Measurements from ENCODE around the gene ZNF674. TPM values are rescaled to one million over a fixed set of nuclear protein-coding genes. Genes with fewer than 3 reads are reported as not detected.
"Not testable (repeated sequence)": the region's sequence is repeated elsewhere in the genome, so short reads cannot be mapped to it uniquely, and the experiment has no call there.

ZNF674 gene
- total RNA-seq, 1 donor from 2014 or later, result 8.5 TPM

- no peak for DNase-seq (ENCODE audit: low spot score)
These were observed 24.4 kb upstream of the ZNF674 start for GRCh38 chrX:46569621-46570020.

GRCh38 chrX:46567388-46567787 is 22.2 kb upstream of the ZNF674 start:
- DNase-seq (ENCODE audit: low spot score), result no peak

GRCh38 chrX:46561824-46562657 is 16.8 kb upstream of the ZNF674 start:
- DNase-seq (ENCODE audit: low spot score), result no peak

GRCh38 chrX:46559062-46559461 is 13.8 kb upstream of the ZNF674 start:
- no peak for DNase-seq (ENCODE audit: low spot score)

GRCh38 chrX:46554942-46555341 is 9.7 kb upstream of the ZNF674 start:
- no peak for DNase-seq (ENCODE audit: low spot score)

- no peak for DNase-seq (ENCODE audit: low spot score)
These were observed 8.7 kb upstream of the ZNF674 start for GRCh38 chrX:46553935-46554334.

- no peak for DNase-seq (ENCODE audit: low spot score)
These were observed 6.4 kb upstream of the ZNF674 start for GRCh38 chrX:46551494-46552128.

GRCh38 chrX:46549914-46550313 is 4.7 kb upstream of the ZNF674 start:
- DNase-seq (ENCODE audit: low spot score), result no peak

- DNase-seq (ENCODE audit: low spot score), result no peak
These were observed 2.6 kb upstream of the ZNF674 start for GRCh38 chrX:46547857-46548256.

GRCh38 chrX:46544527-46544926 is 694 bp downstream of the ZNF674 start:
- not testable (repeated sequence) for DNase-seq (ENCODE audit: low spot score)

GRCh38 chrX:46543441-46543840 is 1.8 kb downstream of the ZNF674 start:
- no peak for DNase-seq (ENCODE audit: low spot score)

GRCh38 chrX:46531442-46531841 is 13.8 kb downstream of the ZNF674 start:
- DNase-seq (ENCODE audit: low spot score), result no peak

- DNase-seq (ENCODE audit: low spot score), result not testable (repeated sequence)
These were observed 14.8 kb downstream of the ZNF674 start for GRCh38 chrX:46530404-46530908.

- not testable (repeated sequence) for DNase-seq (ENCODE audit: low spot score)
These were observed 15.3 kb downstream of the ZNF674 start for GRCh38 chrX:46529740-46530403.

GRCh38 chrX:46528640-46529039 is 16.6 kb downstream of the ZNF674 start:
- not testable (repeated sequence) for DNase-seq (ENCODE audit: low spot score)

GRCh38 chrX:46506076-46506475 is 39.1 kb downstream of the ZNF674 start:
- no peak for DNase-seq (ENCODE audit: low spot score)

- no peak for DNase-seq (ENCODE audit: low spot score)
These were observed 42.4 kb downstream of the ZNF674 start for GRCh38 chrX:46502848-46503247.

GRCh38 chrX:46500054-46500453 is 45.2 kb downstream of the ZNF674 start:
- DNase-seq (ENCODE audit: low spot score), result no peak

- no peak for DNase-seq (ENCODE audit: low spot score)
These were observed 56.5 kb downstream of the ZNF674 start for GRCh38 chrX:46488712-46489111.

- DNase-seq (ENCODE audit: low spot score), result no peak
These were observed 59.3 kb downstream of the ZNF674 start for GRCh38 chrX:46485897-46486296.

GRCh38 chrX:46478634-46479033 is 66.6 kb downstream of the ZNF674 start:
- not testable (repeated sequence) for DNase-seq (ENCODE audit: low spot score)

- DNase-seq (ENCODE audit: low spot score), result no peak
These were observed 67.8 kb downstream of the ZNF674 start for GRCh38 chrX:46477435-46477834.
